Activated CD4-positive, alpha-beta T cell treated with anti-CD3 and anti-CD28 coated beads for 1 hour (primary cell): ENCODE results near the gene SLC22A9.

ENCODE experiments used
- DNase-seq: peaks from one replicate; pipeline ENCODE4 v3.0.0-alpha.2; 2020

Gene SLC22A9

DNA sequence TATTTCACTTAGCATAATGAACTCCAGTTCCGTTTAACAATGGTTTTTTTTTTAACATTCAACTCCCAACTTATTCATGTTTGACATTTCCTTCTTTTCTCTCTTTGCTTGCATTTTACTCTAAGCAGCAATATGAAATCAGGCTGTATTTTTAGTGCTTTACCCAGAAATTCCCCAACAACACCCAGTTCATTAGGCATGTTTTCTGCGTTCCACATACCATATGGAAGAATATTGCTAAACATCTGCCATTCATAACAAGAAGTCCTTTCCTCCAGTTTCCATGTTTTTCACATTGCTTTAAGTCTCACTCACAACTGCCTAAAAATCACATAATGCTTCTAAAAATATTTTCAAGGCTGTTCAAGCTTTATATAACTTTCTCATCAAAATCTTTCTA is 75.5 kb downstream of the SLC22A9 start:
- DNase-seq: no peak

- DNase-seq: no peak
These were observed 76.1 kb downstream of the SLC22A9 start for GRCh38 chr11:63445720-63446119.

DNA sequence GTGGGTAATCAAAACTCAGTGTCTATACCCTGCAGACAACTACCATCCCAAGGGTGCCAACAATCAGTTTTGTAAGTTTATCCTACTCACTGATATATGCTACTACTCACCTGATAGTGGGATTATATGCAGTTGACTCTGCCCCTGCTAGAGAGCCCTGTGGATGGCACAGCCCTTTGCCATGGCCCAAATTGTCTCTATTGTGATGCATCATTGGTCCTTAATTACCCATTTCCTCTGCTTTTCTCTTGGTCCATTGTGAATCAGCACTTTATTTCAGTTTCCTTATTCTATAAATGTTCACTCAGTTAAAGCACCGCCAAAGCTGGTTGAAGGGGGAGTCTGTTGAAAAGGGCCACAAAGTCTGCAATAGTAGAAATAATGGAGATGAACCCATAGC is 79.1 kb downstream of the SLC22A9 start:
- DNase-seq: no peak

DNA sequence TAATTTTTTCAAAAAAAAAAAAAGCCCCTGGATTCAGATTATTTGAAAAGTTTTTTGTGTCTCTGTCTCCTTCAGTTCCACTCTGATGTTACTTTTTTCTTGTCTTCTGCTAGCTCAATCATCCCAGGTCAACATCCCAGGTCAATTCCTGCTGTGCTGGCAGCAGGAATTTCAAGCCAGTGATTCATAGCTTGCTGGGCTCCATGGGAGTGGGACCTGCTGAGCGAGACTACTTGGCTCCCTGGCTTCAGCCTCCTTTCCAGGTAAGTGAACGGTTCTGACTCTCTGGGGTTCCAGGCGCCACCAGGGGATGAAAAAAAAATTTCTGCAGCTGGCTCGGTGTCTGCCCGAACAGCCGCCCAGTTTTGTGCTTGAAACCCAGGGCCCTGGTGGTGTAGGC is 90.0 kb downstream of the SLC22A9 start:
- DNase-seq: no peak
